Erythroblast (primary cell): ENCODE measurements around the gene COQ5.

Experiments used
- GATA1 ChIP-seq: IDR thresholded peaks from 2 replicates; pipeline ENCODE4 v1.6.1; 2011; ENCODE audit warnings: low read depth, mild to moderate bottlenecking, control low read depth, low read length, moderate library complexity
- POLR2A ChIP-seq: IDR thresholded peaks from 2 replicates; pipeline ENCODE4 v1.6.1; 2011; ENCODE audit warnings: mild to moderate bottlenecking, low read length

- TF ChIP-seq POLR2A, result no peak
- no peak for TF ChIP-seq GATA1
Measured at GRCh38 chr12:120472521-120472920, 56.4 kb downstream of the COQ5 start.
